ENCODE results near the gene PAPSS2.

GRCh38 chr10:87740254-87740655 lies 80.6 kb downstream of the PAPSS2 start:
- TF ChIP-seq CTCF (IDR thresholded peaks at IDR 0.05; ENCODE audit: poor library complexity): no peak
- no peak for TF ChIP-seq EZH2phosphoT487 (IDR thresholded peaks at IDR 0.05; ENCODE audit: low read depth, severe bottlenecking, unreplicated experiment)
- TF ChIP-seq EZH2 (IDR thresholded peaks at IDR 0.05; ENCODE audit: borderline replicate concordance): no peak
